Activated CD4-positive, alpha-beta T cell treated with anti-CD3 and anti-CD28 coated beads, Interleukin-2, amount 50 U/mL, for 1 hour (primary cell): Measurements from ENCODE around the gene CDH10.

ENCODE experiments used
- DNase-seq: peaks from one replicate; pipeline ENCODE4 v3.0.0-alpha.2; 2020

The CDH10 gene

DNA sequence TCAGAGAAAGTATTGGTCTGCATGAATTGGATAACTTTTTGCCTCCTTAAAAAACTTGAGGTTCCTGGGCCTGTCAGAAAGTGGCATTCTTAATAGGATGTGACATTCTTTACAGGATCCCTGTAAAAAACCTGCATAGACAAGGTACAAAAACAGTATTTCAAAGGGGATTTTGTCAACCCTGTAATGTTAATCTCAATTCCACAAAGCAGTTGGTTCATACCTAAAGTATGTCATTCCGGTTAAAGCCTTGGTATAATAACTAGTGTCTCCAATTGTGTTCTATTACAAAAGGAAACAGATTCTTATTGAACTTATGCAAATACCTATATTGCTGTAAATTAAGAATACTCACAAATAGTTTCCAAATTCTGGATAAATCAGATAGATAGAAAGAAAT is 169.7 kb downstream of the CDH10 start:
- no peak for DNase-seq

DNA sequence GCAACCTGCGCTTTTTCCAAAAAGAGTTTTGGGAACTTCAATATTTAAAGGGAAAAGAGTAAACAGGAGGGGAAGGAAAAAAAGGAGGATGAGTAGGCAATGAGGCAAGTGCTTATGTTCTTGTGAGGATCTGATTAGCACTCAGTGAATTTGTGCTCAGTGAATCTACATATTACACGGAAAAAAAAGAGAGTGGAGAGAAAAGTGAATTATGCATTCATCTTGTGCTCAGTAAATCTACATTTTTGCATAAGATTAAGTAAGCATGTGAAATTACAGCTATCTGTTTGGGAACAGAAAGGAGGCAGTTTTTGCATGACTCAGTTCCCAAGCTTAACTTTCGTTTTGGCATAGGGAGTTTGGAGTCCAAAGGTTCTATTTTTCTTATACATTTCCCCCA is 170.1 kb downstream of the CDH10 start:
- no peak for DNase-seq

DNA sequence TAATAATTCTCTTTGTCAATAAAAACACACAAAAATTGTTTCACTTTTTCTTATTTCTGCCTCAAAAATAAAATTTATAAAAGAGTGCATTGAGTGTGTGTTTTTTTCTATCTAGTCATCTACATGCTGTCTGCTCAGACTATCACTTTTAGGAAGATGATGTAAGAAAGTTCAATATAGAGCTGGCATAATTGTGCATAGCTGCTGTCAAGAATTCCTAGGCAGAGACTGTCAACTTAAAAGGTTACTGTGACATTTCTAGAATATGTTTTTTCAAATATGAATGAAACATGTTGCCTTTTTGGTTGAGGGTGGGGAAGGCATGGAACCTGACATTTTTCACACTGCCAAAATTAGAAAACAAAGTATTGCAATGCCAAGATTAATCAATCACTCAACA is 172.3 kb downstream of the CDH10 start:
- DNase-seq: no peak

DNA sequence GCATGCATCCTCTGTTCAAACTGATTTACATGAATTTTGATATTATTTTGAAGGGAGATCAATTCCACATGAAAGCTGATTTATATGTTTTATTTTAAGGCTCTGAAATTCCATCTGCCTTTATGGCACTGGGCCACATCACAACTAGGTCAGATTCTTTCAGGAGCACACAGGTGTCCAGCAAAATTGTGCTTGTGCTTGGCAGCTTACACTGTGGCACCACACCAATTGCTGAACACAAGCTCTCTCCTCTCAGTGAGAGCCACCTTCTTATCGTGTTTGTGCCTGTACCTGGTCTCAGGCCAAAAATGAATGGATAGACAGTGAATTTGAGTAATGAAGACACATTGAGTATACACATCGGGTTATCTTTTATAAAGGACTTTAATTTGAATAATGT is 200.4 kb downstream of the CDH10 start:
- no peak for DNase-seq

DNA sequence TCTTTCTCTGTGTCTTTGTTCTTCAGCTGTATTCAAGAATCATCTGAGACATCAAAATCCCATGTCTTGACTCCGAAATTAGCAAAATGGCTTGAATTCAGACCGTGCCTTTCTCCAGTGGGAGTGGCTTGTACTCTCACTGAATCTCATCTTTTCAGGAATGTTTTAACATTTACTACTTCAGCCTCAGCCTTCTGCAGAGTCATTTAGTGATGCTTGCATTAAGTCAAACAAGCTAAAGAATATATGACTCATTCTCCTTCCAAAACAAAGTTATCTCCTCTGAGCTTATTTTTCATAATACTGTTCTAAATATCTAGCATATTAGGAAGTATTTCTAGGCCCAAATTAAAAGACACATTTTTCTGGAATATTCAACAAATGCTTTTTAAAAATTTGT is 205.3 kb downstream of the CDH10 start:
- no peak for DNase-seq
